HG02943 (cell line): ENCODE results near the gene ARL5C.

Source experiments
- ATAC-seq: cut with Tn5 transposase; IDR thresholded peaks from one replicate; pipeline ENCODE4 v1.9.1; 2021; ENCODE audit warnings: mild to moderate bottlenecking, low read depth, moderate library complexity; ENCODE audit not compliant: unreplicated experiment

ARL5C gene

GRCh38 chr17:39114723-39115122 is 51.2 kb downstream of the ARL5C start:
- ATAC-seq, result no peak

- ATAC-seq, result no peak
Observed at GRCh38 chr17:39113871-39114270, 52.1 kb downstream of the ARL5C start.

- ATAC-seq, result no peak
Observed at GRCh38 chr17:39110435-39111136, 55.4 kb downstream of the ARL5C start.

GRCh38 chr17:39108461-39109375 is 57.2 kb downstream of the ARL5C start:
- no peak for ATAC-seq

- no peak for ATAC-seq
Observed at GRCh38 chr17:39107973-39108372, 58.0 kb downstream of the ARL5C start.

- ATAC-seq, result no peak
Observed at GRCh38 chr17:39107155-39107554, 58.8 kb downstream of the ARL5C start.
